OCI-M2 (cell line): Measurements from ENCODE around the gene CAPN14.

ENCODE experiments used
- DNase-seq: peaks from one replicate; lab custom pipeline; 2025; ENCODE audit not compliant: unreplicated experiment; lab: John Stamatoyannopoulos, UW

CAPN14 gene

GRCh38 chr2:31244101-31244500 lies 26.8 kb upstream of the CAPN14 start:
- no peak for DNase-seq

- DNase-seq, result no peak
Observed at GRCh38 chr2:31243053-31243452, 25.7 kb upstream of the CAPN14 start.

GRCh38 chr2:31241625-31242270 lies 24.4 kb upstream of the CAPN14 start:
- DNase-seq, result no peak

GRCh38 chr2:31240381-31241365 lies 23.4 kb upstream of the CAPN14 start:
- no peak for DNase-seq

GRCh38 chr2:31239593-31240177 lies 22.4 kb upstream of the CAPN14 start:
- no peak for DNase-seq

GRCh38 chr2:31238906-31239592 lies 21.7 kb upstream of the CAPN14 start:
- DNase-seq, result no peak

- DNase-seq, result no peak
Observed at GRCh38 chr2:31238126-31238905, 21.0 kb upstream of the CAPN14 start.

GRCh38 chr2:31237348-31238017 lies 20.2 kb upstream of the CAPN14 start:
- no peak for DNase-seq

GRCh38 chr2:31236433-31237205 lies 19.3 kb upstream of the CAPN14 start:
- DNase-seq, result no peak

- no peak for DNase-seq
Observed at GRCh38 chr2:31235504-31235902, 18.2 kb upstream of the CAPN14 start.

- DNase-seq, result no peak
Observed at GRCh38 chr2:31234683-31235503, 17.6 kb upstream of the CAPN14 start.

- no peak for DNase-seq
Observed at GRCh38 chr2:31233741-31234682, 16.7 kb upstream of the CAPN14 start, which contains the start of gene EHD3. EHD3 (plus strand) TSS chr2:31234152; CDS start chr2:31234622, 470 bp downstream.

GRCh38 chr2:31233231-31233630 lies 15.9 kb upstream of the CAPN14 start:
- no peak for DNase-seq

GRCh38 chr2:31232586-31232985 lies 15.3 kb upstream of the CAPN14 start:
- no peak for DNase-seq

GRCh38 chr2:31231571-31232302 lies 14.4 kb upstream of the CAPN14 start:
- DNase-seq, result no peak

GRCh38 chr2:31230751-31231150 lies 13.4 kb upstream of the CAPN14 start:
- DNase-seq, result no peak
